CD4-positive, alpha-beta T cell (primary cell): Measurements from ENCODE around the gene SLC49A4. TPM values are rescaled to one million over a fixed set of nuclear protein-coding genes. Genes with fewer than 3 reads are reported as not detected.

ENCODE experiments used
- ATAC-seq: fragments of 200-7000 bp; cut with Tn5 transposase; one replicate; pipeline ENCODE4 v1.10.0; 2022; ENCODE audit warnings: mild to moderate bottlenecking; ENCODE audit not compliant: poor library complexity
- CTCF ChIA-PET: fragments of 350-600 bp; sonication (Branson Sonifier 250); formaldehyde crosslinking; loops from one replicate; lab custom pipeline; 2021; ENCODE audit warnings: antibody characterized with exemption, inconsistent platforms; lab: Charles Lee
- POLR2A ChIA-PET: fragments of 350-600 bp; sonication (Branson Sonifier 250); formaldehyde crosslinking; loops from one replicate; lab custom pipeline; 2021; ENCODE audit warnings: antibody characterized with exemption, inconsistent platforms; lab: Charles Lee
- DNase-seq, 14 experiments: peaks; one replicate each; pipeline ENCODE4 v3.0.0-alpha.2; 2013 to 2020; ENCODE audit warnings: mixed read lengths in 2 of 14
- H3K27ac ChIP-seq, 2 donors: one replicate each; pipeline versions ENCODE4 v1.5.1 to v1.7.0; 2013; ENCODE audit warnings: low read length in 2 of 2, low read depth in 1 of 2, mild to moderate bottlenecking in 1 of 2
- H3K27me3 ChIP-seq, 2 experiments: 1 replicate in 1 of 2; 2 replicates in 1 of 2; pipeline versions ENCODE4 v1.6.1 to v1.7.0; 2013; ENCODE audit warnings: low read length in 2 of 2, control low read depth in 1 of 2, mild to moderate bottlenecking in 1 of 2, moderate library complexity in 1 of 2; ENCODE audit not compliant: insufficient read depth in 2 of 2, control insufficient read depth in 1 of 2
- H3K36me3 ChIP-seq: one replicate; pipeline ENCODE4 v1.6.1; 2013; ENCODE audit warnings: low read length, control low read depth; ENCODE audit not compliant: insufficient read depth
- H3K4me1 ChIP-seq: one replicate; pipeline ENCODE4 v1.6.1; 2013; ENCODE audit warnings: low read length, control low read depth; ENCODE audit not compliant: insufficient read depth
- H3K4me3 ChIP-seq: one replicate; pipeline ENCODE4 v1.5.1; 2013; ENCODE audit warnings: mild to moderate bottlenecking, low read length, moderate library complexity
- H3K9me3 ChIP-seq, 2 experiments: 1 replicate in 1 of 2; 2 replicates in 1 of 2; pipeline versions ENCODE4 v1.6.1 to v1.7.0; 2013; ENCODE audit warnings: low read length in 2 of 2, mild to moderate bottlenecking in 2 of 2, control low read depth in 1 of 2, moderate library complexity in 1 of 2; ENCODE audit not compliant: control insufficient read depth in 1 of 2, insufficient read depth in 1 of 2
- H3K27ac Mint-ChIP-seq: one replicate; pipeline ENCODE4 v1.8.0; 2020; ENCODE audit warnings: mixed read lengths
- H3K27me3 Mint-ChIP-seq: one replicate; pipeline ENCODE4 v1.8.0; 2021; ENCODE audit warnings: mixed read lengths
- H3K36me3 Mint-ChIP-seq: one replicate; pipeline ENCODE4 v1.8.0; 2021; ENCODE audit warnings: low read depth, mixed read lengths
- H3K4me1 Mint-ChIP-seq: one replicate; pipeline ENCODE4 v1.8.0; 2021; ENCODE audit warnings: low read depth, mixed read lengths
- H3K4me3 Mint-ChIP-seq: one replicate; pipeline ENCODE4 v1.8.0; 2020; ENCODE audit warnings: mild to moderate bottlenecking, mixed read lengths
- H3K9me3 Mint-ChIP-seq: one replicate; pipeline ENCODE4 v1.8.0; 2020; ENCODE audit warnings: mixed read lengths
- intact Hi-C, 2 experiments: fragments of 100-400 bp; cut with DNase I in 1 of 2; cut with micrococcal nuclease in 1 of 2; formaldehyde crosslinking; loops; one replicate each; pipeline versions ENCODE4 v1.15.1 to v1.9.0; 2023 to 2025; cut with DNase I, micrococcal nuclease
- total RNA-seq, 174 experiments: library from RNA in 2 of 174; stranded (reverse) in 2 of 174; gene quantifications; one replicate each; pipeline ENCODE4 v1.2.3 and lab custom pipeline; 2021 to 2026
- TF ChIP-seq, protein P1 (sequence below): fragments of 200-600 bp; IDR thresholded peaks from one replicate; pipeline ENCODE4 v1.8.0; 2022; ENCODE audit warnings: antibody characterized with exemption, mild to moderate bottlenecking

The SLC49A4 gene
- total RNA-seq, 2 experiments from 2014 or later = 4.7 to 5.1 TPM

DNA sequence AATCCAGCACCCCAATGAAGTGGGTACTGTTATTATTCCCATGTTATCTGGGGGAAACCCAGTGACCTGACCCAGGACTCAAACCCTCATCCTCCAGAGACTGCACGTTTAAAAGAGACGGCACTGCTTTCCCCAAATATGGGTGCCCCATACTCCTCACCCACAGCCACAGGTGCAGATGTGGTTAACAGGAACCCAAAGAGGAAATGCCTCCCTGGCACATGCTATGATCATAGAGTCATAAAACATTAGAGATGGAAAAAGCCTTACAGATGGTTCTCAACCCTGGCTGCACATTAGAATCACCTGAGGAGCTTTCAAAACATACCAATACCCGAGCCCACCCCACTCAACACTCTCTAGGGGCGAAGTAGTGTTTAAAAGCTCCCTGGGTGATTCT is 121.2 kb downstream of the SLC49A4 start:
- H3K27me3 Mint-ChIP-seq = peaks cover 41% of the 10 kb centered on the region
- POLR2A ChIA-PET = no interaction called here
- H3K36me3 ChIP-seq = no peaks in the 10 kb centered on the region
- TF ChIP-seq, protein P1, sequence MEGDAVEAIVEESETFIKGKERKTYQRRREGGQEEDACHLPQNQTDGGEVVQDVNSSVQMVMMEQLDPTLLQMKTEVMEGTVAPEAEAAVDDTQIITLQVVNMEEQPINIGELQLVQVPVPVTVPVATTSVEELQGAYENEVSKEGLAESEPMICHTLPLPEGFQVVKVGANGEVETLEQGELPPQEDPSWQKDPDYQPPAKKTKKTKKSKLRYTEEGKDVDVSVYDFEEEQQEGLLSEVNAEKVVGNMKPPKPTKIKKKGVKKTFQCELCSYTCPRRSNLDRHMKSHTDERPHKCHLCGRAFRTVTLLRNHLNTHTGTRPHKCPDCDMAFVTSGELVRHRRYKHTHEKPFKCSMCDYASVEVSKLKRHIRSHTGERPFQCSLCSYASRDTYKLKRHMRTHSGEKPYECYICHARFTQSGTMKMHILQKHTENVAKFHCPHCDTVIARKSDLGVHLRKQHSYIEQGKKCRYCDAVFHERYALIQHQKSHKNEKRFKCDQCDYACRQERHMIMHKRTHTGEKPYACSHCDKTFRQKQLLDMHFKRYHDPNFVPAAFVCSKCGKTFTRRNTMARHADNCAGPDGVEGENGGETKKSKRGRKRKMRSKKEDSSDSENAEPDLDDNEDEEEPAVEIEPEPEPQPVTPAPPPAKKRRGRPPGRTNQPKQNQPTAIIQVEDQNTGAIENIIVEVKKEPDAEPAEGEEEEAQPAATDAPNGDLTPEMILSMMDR = no peak
- intact Hi-C loops = loop anchor here in 1 of 2 experiments (10.0 kb wide), 1 partner anchor 709 kb away; no protein-coding TSS in a partner anchor
- H3K27ac Mint-ChIP-seq = no peak overlapping the region
- no peaks in the 10 kb centered on the region for H3K36me3 Mint-ChIP-seq
- DNase-seq (peak in 1 of 14 experiments; percentile 5), ATAC-seq (no peak)
- H3K9me3 ChIP-seq = no peaks in the 10 kb centered on the region
- no peak overlapping the region for H3K27ac ChIP-seq
- CTCF ChIA-PET = no interaction called here
- peaks cover 12% of the 10 kb centered on the region for H3K4me1 Mint-ChIP-seq
- H3K4me1 ChIP-seq = peaks cover 2% of the 10 kb centered on the region
- no peak overlapping the region for H3K4me3 Mint-ChIP-seq
- no peaks in the 10 kb centered on the region for H3K9me3 Mint-ChIP-seq
- H3K4me3 ChIP-seq = no peak overlapping the region
- H3K27me3 ChIP-seq = peaks cover 13% of the 10 kb centered on the region in 2 experiments

DNA sequence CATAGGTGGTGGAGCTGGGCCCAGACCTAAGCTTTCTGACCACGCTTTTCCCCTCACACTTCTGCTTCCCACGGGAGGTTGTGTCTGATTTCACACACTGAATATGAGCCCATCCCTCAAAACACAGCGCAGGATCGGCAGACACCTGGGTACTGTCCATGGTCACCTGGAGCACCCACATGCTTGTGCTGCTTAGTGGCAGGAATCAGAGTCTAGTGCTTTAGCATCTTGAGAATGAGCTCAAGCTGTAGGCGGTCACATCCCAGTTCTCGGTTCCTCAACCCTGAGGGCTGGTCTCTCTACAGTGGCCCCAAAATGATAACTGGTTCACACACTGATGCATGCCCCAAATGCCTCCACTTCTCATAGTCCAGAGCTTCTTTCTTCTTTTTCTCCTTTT is 121.7 kb downstream of the SLC49A4 start:
- no peak overlapping the region for H3K4me3 Mint-ChIP-seq
- Histone ChIP-seq H3K4me1 (peaks cover 3% of the 10 kb centered on the region), H3K9me3 (no peaks in the 10 kb centered on the region), H3K36me3 (no peaks in the 10 kb centered on the region), H3K4me3 (no peak overlapping the region), H3K27me3 (peaks cover 12 to 14% of the 10 kb centered on the region in 2 experiments), H3K27ac (no peak overlapping the region)
- no peak overlapping the region for H3K27ac Mint-ChIP-seq
- POLR2A ChIA-PET = no interaction called here
- H3K4me1 Mint-ChIP-seq = peaks cover 12% of the 10 kb centered on the region
- intact Hi-C loops = loop anchor here in 1 of 2 experiments (10.0 kb wide), 1 partner anchor 708 kb away; no protein-coding TSS in a partner anchor
- TF ChIP-seq, protein P1 = no peak
- peaks cover 41% of the 10 kb centered on the region for H3K27me3 Mint-ChIP-seq
- ATAC-seq = no peak
- no peaks in the 10 kb centered on the region for H3K36me3 Mint-ChIP-seq
- DNase-seq = no peak
- no peaks in the 10 kb centered on the region for H3K9me3 Mint-ChIP-seq
- CTCF ChIA-PET = no interaction called here

DNA sequence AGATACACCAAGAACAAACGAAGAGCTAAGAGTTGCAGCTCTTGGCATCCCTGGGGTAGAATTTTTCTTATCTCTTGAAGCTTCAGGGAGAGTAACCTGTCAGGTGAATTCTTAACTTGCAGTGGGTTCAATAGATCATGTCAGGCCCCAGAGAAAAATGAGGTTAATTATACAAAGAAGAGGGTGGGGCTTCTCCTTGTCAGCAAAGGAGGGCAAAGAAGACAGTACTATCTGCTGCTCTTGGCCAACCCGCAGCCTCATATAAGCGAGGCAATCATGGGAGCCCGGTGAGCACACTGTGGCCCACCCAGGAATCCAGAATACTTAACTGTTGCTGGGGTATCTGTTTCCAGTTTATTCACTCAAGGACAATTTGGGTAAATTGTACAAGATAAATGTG is 122.5 kb downstream of the SLC49A4 start:
- peaks cover 12% of the 10 kb centered on the region for H3K4me1 Mint-ChIP-seq
- CTCF ChIA-PET = no interaction called here
- intact Hi-C loops = loop anchor here in 1 of 2 experiments (10.0 kb wide), 1 partner anchor 707 kb away; no protein-coding TSS in a partner anchor

More for the DNA sequence above, 122.5 kb downstream of the SLC49A4 start:
- no peak for ATAC-seq
- no peaks in the 10 kb centered on the region for H3K9me3 Mint-ChIP-seq
- H3K36me3 Mint-ChIP-seq = no peaks in the 10 kb centered on the region
- Histone ChIP-seq H3K27me3 (peaks cover 10 to 12% of the 10 kb centered on the region in 2 experiments), H3K4me3 (no peak overlapping the region), H3K27ac (no peak overlapping the region), H3K9me3 (no peaks in the 10 kb centered on the region), H3K4me1 (peaks cover 12% of the 10 kb centered on the region), H3K36me3 (no peaks in the 10 kb centered on the region)
- DNase-seq = no peak
- no peak overlapping the region for H3K4me3 Mint-ChIP-seq
- peaks cover 34% of the 10 kb centered on the region for H3K27me3 Mint-ChIP-seq
- POLR2A ChIA-PET = no interaction called here
- H3K27ac Mint-ChIP-seq = no peak overlapping the region
- TF ChIP-seq, protein P1 = no peak
